ENCODE measurements around the gene RPRD2.
"Not testable (repeated sequence)": the region's sequence is repeated elsewhere in the genome, so short reads cannot be mapped to it uniquely, and the experiment has no call there.

The RPRD2 gene

GRCh38 chr1:150389650-150390049 lies 25.7 kb downstream of the RPRD2 start:
- no peak for DNase-seq (ENCODE audit: low spot score)

DNA sequence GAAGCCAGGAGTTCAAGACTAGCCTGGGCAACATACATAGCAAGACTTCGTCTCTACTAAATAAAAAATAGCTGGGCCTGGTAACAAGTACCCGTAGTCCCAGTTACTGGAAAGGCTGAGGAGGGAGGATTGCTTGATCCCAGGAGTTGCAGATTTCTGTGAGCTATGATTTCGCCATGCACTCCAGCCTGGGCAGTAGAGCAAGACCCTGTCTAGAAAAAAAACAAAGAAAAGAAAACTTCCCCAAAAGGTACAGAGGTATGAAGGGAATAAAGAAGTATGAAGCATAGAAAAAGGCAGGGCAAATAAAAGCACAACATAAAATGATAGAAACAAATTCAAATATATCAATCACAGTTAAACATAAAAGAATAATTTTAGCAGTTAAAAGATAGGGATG lies 28.7 kb downstream of the RPRD2 start:
- DNase-seq (ENCODE audit: low spot score) = no peak

GRCh38 chr1:150395115-150395514 lies 31.2 kb downstream of the RPRD2 start:
- DNase-seq (ENCODE audit: low spot score) = not testable (repeated sequence)

GRCh38 chr1:150397392-150398032 lies 33.6 kb downstream of the RPRD2 start:
- DNase-seq (ENCODE audit: low spot score) = no peak

- DNase-seq (ENCODE audit: low spot score) = no peak
Measured at GRCh38 chr1:150404465-150404864, 40.5 kb downstream of the RPRD2 start.

DNA sequence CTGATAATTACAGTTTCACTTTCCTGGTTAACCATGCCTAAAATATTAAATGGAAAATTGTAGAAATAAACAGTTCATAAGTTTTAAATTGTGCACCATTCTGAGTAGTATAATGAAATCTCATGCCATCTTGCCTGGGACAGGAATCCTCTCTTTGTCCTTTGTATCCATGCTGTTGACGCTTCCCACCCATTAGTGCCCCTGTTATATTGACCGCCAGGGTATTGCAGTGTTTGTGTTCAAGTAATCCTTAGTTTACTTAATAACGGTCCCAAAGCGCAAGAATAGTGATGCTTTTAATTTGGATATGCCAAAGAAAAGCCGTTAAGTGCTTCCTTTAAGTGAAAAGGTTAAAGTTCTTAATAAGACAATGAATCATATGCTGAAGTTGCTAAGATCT lies 41.7 kb downstream of the RPRD2 start:
- no peak for DNase-seq (ENCODE audit: low spot score)

DNA sequence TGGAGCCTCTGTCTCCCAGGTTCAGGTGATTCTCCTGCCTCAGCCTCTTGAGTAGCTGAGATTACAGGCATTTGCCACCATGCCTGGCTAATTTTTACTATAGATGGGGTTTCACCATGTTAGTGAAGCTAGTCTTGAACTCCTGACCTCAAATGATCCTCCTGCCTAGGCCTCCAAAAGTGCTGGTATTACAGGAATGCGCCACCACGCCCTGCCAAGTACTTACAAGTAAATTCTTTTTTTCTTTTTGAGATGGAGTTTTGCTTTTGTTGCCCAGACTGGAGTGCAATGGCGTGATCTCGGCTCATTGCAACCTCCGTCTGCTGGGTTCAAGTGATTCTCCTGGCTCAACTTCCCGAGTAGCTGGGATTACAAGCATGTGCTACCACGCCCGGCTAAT lies 42.5 kb downstream of the RPRD2 start:
- no peak for DNase-seq (ENCODE audit: low spot score)

DNA sequence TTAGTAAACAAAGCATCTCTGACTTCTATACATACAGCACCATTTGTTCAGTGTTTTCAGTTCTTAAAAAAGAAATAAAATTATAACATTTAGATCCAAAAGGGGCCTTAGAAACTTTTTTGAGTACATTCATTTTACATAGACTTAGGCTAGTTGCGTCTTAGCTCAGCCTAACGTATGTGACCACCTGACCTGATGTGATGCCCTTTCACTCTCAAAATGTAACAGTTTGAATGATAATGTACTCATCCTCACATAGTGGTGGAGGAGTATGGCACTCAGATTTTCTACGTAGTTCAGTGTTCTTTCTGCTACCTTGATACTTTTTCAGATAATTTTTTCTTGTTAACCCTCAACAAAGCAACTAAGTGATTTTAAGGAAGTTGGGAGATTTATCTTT lies 43.4 kb downstream of the RPRD2 start:
- no peak for DNase-seq (ENCODE audit: low spot score)

DNA sequence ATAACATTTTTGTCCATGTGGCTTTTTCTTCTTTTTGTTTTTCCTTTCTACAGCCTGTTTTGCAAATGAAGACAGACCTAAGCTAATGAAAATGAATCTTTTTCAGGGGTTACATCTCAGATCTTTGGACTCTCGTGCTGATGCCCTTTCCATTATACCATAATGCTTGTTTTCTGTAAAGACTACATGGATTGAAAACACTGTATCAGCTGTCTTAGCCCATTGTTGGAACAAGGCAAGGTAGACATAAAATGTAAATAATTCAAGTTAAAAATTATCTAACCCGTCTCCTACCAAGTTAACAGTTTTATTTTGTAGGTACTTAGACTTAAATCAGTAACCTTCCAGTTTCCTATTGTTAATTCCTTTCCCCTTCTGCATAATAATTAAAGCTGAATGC lies 44.9 kb downstream of the RPRD2 start:
- DNase-seq (ENCODE audit: low spot score) = no peak

GRCh38 chr1:150409504-150410362 lies 45.8 kb downstream of the RPRD2 start:
- DNase-seq (ENCODE audit: low spot score) = no peak

GRCh38 chr1:150410582-150411101 lies 46.7 kb downstream of the RPRD2 start:
- no peak for DNase-seq (ENCODE audit: low spot score)

- DNase-seq (ENCODE audit: low spot score) = no peak
Measured at GRCh38 chr1:150414592-150414991, 50.6 kb downstream of the RPRD2 start.

- no peak for DNase-seq (ENCODE audit: low spot score)
Measured at GRCh38 chr1:150415800-150416199, 51.9 kb downstream of the RPRD2 start.

DNA sequence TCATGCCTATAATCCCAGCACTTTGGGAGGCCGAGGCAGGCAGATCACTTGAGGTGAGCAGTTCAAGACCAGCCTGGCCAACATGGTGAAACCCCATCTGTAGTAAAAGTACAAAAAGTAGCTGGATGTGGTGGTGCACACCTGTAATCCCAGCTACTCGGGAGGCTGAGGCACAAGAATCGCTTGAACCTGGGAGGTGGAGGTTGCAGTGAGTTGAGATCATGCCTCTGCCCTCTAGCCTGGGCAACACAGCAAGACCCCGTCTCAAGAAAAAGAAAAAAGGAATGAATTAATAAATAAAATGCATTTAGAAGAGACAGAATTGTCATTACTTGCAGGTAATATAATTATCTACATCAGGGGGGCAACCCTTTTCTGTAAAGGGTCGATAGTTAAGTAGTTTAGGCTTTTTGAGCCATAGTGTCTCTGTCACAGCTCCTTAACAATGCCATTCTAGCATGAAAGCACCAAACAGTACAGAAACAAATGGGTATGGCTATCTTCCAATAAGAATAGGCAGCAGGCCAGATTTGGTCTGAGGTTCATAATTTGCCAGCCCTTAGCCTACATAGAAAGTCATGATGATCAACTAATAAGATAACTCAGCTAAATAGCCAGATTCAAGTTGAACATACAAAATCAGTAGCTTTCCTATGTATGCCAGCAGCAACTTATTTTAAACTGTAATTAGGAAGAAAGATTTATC lies 56.8 kb downstream of the RPRD2 start:
- DNase-seq (ENCODE audit: low spot score) = no peak

- no peak for DNase-seq (ENCODE audit: low spot score)
Measured at GRCh38 chr1:150422541-150422940, 58.6 kb downstream of the RPRD2 start.

DNA sequence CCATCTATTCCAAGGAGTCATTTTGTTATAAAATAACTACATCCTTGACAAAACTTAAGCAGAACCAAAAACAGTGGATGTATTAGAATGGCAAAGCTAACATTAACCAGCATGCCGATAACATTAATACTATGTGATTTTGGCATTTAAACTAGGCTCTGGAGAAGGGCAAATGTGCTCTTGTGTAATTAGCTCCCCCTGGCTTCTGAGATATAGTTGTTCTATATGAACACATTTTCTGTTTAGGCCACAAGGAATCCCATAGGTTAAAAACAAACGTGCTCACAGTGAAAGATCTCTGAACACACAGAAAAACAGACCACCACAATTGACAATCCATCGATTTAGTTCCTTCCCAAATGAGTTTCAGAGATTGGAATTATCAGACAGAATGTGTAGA lies 65.9 kb downstream of the RPRD2 start:
- DNase-seq (ENCODE audit: low spot score) = no peak

- no peak for DNase-seq (ENCODE audit: low spot score)
Measured at GRCh38 chr1:150441121-150441520, 77.2 kb downstream of the RPRD2 start.

DNA sequence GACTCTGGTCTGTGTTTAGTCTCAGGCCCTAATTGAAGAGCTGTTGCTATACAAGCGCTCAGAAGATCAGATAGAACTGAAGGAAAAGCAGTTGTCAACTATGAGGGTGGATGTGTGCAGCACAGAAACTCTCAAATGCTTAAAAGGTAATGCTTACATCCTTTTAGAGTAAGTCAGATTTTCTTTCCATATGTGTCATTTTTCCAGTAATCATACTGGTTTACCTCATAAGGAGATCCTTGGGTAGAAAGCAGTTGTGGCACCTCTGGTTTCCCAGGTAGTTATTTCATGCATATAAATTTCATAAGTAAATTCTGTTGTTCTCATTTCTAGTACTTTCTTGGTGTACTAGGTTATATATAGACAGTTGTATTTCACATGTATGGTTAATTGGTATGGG lies 80.3 kb downstream of the RPRD2 start:
- DNase-seq (ENCODE audit: low spot score) = no peak

DNA sequence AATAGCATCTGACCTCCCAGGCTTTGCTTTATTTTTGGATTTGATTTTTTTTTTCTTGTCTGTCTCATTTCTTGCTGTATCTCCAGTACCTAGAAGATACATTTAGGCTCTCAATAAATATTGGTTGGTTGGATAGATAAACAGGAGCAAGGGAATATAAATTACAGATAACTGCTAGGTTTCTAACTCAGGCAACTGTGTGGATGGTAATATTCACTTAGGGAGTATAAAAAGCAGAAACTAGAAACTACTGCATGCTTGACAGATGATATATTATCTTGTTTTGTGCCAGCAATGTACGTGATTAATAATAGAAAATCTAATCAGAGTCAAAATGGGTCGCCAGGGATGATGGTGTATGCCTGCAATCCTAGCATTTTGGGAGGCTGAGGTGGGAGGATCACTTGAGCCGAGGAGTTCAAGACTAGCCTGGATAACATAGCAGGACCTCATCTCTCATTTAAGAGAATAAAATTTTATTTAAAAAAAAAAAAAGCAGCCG lies 92.2 kb downstream of the RPRD2 start:
- DNase-seq (ENCODE audit: low spot score) = no peak

- peak; percentile 39 for DNase-seq (ENCODE audit: low spot score)
Measured at GRCh38 chr1:150464422-150464826, 100.5 kb downstream of the RPRD2 start.

DNA sequence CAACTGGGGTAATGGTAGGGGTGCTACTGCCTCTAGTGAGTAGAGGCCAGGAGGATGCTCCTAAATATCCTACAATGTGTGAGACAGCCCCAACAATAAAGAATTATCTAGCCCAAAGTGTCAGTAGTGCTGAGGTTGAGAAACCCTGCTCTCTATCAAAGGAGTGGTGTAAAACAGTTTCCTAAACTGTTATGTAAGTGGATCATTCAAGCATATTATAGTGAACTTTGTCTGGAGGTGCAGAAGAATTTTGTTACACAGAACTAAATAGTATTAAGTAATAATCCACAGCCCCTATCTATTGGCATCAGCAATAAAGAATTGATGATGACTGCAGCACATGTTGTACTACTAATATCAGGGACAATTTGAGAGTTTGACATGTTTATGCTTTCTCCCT lies 103.0 kb downstream of the RPRD2 start:
- DNase-seq (ENCODE audit: low spot score) = no peak

- no peak for DNase-seq (ENCODE audit: low spot score)
Measured at GRCh38 chr1:150469291-150469690, 105.3 kb downstream of the RPRD2 start.
